GM18870 (cell line): Measurements from ENCODE around the gene OXSR1.
"Not testable (repeated sequence)": the region's sequence is repeated elsewhere in the genome, so short reads cannot be mapped to it uniquely, and the experiment has no call there.

ENCODE experiments used
- ATAC-seq: cut with Tn5 transposase; IDR thresholded peaks from one replicate; pipeline ENCODE4 v1.9.1; 2021; ENCODE audit warnings: moderate library complexity; ENCODE audit not compliant: unreplicated experiment

OXSR1 gene

GRCh38 chr3:38127611-38128302 lies 37.6 kb upstream of the OXSR1 start:
- ATAC-seq = no peak

DNA sequence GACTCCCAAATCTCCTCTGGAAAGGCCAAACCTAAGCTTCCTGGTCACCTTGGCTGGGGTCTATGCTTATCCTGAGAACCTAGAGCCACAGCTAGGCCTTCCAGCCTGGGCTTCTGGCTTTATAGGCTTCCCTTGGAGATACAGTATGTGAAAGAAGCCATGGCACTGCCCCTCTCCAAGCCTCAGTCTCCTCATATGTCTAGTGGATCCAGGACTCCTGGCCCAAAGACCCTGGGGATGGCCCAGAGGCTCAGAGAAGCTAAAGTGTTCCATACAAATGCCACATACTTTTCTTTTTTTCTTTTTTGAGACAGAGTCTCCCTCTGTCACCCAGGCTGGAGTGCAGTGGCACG lies 37.1 kb upstream of the OXSR1 start:
- ATAC-seq = no peak

DNA sequence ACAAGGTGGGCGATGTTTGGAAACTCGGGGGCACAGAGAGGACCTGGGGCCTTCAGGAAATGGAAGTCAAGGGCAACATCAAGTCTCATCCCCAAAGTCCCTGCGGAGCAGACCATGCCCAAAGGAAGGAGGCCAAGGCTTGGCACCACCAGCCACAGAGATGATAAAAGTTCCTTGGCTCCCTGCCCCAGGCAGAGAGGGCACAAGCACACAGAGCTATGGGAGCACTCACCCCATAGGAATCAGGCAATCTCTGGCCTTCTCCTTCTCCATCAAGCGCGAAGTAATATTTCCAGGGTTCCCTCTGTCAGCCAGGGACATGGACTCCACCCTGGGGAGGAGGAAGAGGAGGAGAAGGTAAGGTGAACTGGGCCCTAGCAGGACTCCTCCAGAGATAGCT lies 36.3 kb upstream of the OXSR1 start:
- no peak for ATAC-seq

GRCh38 chr3:38130631-38131065 lies 34.7 kb upstream of the OXSR1 start:
- no peak for ATAC-seq

GRCh38 chr3:38131621-38132369 lies 33.5 kb upstream of the OXSR1 start:
- no peak for ATAC-seq

DNA sequence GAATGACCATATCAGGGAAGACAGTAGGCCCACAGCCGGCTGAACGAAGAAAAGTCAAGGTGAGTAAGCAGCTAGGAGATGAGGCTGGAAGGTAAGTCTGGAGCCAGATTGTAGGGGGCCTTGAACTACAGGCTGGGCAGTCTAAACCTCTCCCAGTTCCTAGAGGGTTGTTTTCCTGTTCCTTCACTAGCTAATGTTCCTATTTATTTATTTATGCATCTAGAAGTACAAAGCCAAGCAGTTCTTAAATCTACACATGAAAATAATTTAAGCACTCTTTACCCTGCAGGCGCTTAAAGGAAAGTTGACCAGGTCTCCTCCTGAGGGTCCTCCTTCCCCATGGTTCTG lies 32.2 kb upstream of the OXSR1 start:
- no peak for ATAC-seq

DNA sequence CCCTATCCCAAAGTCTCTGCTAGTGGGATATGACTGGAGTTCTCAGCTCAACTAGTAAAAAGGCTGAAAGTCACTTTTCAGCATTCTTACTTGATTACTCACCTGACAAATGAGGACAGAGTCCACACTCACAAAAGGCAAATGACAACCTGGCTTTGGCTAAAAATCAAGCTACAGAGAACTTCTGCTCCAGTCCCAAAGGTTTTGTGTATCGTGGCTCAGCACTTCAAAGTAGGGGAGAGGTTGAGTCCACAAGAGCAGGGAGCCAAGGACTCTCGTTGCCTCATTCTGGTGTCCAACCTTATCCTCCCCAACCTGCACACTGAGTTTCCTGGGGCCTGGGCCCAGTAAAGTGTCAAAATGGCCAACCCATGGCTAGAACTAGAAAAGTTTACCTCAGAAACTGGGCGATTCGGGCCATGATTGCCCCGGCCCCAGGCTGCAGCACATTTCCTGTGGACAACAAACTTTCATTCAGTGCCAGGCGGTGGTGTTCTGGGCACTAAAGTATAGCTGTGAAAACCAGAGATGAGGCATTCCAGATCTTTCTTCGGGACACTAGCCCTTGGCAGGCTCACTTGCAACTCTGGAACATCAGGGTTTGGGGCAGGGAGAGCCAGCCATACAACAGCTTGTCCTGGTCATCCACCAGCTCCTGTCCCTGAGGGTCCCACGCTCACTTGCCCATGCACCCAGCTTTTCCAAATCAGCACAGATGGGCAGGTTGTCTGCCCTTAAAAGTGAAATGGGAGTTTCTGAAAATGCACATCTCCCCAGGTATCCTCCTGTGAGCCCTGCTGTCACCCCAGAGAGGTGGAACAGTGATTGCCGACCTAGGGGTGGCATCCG lies 31.6 kb upstream of the OXSR1 start:
- no peak for ATAC-seq

DNA sequence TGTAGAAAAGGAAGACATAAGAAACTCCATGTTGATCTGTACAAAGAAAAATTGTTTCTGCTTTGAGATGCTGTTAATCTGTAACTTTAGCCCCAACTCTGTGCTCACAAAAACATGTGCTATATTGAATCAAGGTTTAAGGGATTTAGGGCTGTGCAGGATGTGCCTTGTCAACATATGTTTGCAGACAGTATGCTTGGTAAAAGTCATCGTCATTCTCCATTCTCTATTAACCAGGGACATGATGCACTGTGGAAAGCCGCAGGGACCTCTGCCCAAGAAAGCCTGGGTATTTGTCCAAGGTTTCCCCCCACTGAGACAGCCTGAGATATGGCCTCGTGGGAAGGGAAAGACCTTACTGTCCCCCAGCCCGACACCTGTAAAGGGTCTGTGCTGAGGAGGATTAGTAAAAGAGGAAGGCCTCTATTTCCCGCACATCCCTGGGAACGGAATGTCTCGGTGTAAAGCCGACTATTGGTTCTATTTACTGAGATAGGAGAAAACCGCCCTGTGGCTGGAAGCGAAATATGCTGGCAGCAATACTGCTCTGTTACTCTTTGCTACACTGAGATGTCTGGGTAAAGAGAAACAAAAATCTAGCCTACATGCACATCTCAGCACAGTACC lies 30.7 kb upstream of the OXSR1 start:
- not testable (repeated sequence) for ATAC-seq

- not testable (repeated sequence) for ATAC-seq
Observed at GRCh38 chr3:38135621-38136277, 29.6 kb upstream of the OXSR1 start.

DNA sequence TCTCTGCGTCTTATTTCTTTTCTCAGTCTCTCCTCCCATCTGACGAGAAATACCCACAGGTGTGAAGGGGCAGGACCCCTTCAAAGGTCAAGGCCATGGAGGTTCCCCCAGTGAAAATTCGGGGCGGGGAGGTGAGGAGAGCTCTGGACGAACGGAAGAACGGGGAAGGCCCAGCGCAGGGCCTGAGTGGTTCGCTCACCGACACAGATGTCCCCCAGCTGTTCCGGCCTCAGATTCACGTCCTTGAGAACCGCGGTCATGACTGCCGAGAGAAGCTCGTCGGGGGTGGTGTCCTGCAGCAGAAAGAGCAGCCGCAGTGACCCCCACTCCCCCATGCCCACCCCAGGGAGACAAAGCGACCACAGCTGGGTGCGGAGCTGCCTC lies 29.0 kb upstream of the OXSR1 start:
- ATAC-seq = no peak

GRCh38 chr3:38136777-38137614 lies 28.3 kb upstream of the OXSR1 start, which contains the start of gene ACAA1:
TSS of gene ACAA1 (minus strand) at chr3:38137127. CDS start at chr3:38137035, 92 bp downstream.
- peak; percentile 91 for ATAC-seq

- no peak for ATAC-seq
Observed at GRCh38 chr3:38137615-38138348, 27.6 kb upstream of the OXSR1 start.

GRCh38 chr3:38138349-38139190 lies 26.8 kb upstream of the OXSR1 start, which contains the start of gene MYD88:
TSS of gene MYD88 (plus strand) at chr3:38138661. CDS start at chr3:38138701, 40 bp downstream.
- ATAC-seq = peak; percentile 22

DNA sequence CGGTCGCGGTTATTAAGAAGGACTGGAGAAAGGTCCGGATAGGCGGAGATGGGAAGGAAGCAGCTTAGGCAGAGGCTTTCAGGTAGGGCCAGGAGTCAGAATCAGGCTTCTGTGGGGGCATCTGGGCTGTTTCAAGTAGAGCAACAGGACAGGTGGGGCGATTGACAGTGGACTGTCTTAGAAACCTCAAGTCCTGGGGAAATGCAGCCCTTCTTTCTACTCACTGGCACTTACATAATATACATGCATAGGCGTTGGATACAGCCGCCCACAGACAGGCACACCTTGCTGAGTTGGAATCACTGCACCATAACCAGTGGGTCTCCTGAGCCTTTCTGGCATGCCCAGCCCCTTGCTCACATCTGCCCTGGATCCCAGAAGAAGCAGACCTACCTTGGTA lies 26.1 kb upstream of the OXSR1 start:
- ATAC-seq = no peak

DNA sequence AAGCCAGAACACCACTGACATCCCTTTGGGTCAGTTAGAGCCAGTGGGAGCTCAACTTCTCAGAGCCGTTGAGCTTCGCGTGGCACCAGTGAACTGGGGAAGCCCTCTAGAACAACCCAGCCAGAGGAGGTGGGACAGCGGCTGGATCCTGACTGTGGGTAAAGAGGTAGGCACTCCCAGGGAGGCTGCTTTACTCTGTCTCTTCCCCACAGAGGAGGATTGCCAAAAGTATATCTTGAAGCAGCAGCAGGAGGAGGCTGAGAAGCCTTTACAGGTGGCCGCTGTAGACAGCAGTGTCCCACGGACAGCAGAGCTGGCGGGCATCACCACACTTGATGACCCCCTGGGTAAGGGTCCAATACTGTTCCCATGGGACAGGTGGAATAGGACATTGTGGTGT lies 25.7 kb upstream of the OXSR1 start:
- ATAC-seq = no peak

DNA sequence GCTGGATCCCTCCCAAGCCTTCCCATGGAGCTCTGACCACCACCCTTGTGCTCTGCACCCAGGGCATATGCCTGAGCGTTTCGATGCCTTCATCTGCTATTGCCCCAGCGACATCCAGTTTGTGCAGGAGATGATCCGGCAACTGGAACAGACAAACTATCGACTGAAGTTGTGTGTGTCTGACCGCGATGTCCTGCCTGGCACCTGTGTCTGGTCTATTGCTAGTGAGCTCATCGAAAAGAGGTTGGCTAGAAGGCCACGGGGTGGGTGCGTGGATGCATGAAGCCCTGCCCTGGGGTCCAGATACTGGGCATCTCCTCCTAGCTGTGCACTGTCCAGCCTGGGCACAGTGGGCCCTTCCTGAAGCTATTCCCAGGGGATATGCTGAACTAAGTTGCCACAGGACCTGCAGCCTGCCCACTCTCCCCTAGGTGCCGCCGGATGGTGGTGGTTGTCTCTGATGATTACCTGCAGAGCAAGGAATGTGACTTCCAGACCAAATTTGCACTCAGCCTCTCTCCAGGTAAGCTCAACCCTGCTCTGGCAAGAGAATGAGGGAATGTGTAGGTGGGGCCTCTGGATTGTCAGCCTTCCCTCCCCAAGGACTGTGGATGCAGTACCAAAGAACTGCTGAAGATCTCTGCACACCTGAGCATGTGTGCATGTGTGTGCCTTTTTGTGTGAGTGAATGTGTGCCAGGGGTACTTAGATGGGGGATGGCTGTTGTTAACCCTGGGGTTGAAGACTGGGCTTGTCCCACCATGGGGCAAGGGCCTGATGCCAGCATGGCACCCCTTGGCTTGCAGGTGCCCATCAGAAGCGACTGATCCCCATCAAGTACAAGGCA lies 24.8 kb upstream of the OXSR1 start:
- ATAC-seq = no peak
